Stimulated activated naive CD8-positive, alpha-beta T cell treated with anti-CD3 and anti-CD28 coated beads, Interleukin-15, Interleukin-2, amounts not matched to agents 100 U/mL and 50 U/mL, for 24 hours (primary cell): ENCODE measurements around the gene ADCY1.
"Not testable (repeated sequence)": the region's sequence is repeated elsewhere in the genome, so short reads cannot be mapped to it uniquely, and the experiment has no call there.

Experiments
- ATAC-seq: fragments of 150-1000 bp; cut with Tn5 transposase; one replicate; pipeline ENCODE4 v1.10.0; 2021
- DNase-seq: peaks from one replicate; pipeline ENCODE4 v3.0.0; 2021

Gene ADCY1

GRCh38 chr7:45573661-45574415, at the start of gene ADCY1:
Gene ADCY1 (plus strand): TSS chr7:45574368. CDS start chr7:45574544, 176 bp downstream.
- DNase-seq (peak; percentile 32), ATAC-seq (no peak)

- no peak for ATAC-seq
Observed at GRCh38 chr7:45524445-45524844, 49.7 kb upstream of the ADCY1 start.

GRCh38 chr7:45525057-45525456, 49.1 kb upstream of the ADCY1 start:
- no peak for ATAC-seq

More at GRCh38 chr7:45524445-45524844, 49.7 kb upstream of the ADCY1 start:
- no peak for DNase-seq

DNA sequence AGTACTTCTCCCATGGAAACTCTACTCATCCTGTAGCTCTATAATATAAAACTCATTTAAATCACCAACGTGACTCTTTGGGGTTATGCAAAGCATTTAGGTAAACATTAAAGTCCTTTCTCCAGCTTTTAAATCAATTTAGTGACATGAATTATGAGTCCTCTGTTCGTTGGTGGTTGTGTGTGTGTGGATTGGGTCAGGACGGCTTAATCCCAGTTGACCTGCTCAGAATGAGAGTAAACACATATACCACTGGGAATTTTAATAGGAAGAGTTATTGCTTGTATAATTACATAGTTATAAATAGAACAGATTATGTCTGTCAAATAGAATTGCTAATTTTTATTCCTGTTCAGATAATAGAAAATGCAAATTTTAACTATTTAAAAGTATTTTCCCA, 30.7 kb upstream of the ADCY1 start:
- DNase-seq = no peak

More at GRCh38 chr7:45525057-45525456, 49.1 kb upstream of the ADCY1 start:
- no peak for DNase-seq

DNA sequence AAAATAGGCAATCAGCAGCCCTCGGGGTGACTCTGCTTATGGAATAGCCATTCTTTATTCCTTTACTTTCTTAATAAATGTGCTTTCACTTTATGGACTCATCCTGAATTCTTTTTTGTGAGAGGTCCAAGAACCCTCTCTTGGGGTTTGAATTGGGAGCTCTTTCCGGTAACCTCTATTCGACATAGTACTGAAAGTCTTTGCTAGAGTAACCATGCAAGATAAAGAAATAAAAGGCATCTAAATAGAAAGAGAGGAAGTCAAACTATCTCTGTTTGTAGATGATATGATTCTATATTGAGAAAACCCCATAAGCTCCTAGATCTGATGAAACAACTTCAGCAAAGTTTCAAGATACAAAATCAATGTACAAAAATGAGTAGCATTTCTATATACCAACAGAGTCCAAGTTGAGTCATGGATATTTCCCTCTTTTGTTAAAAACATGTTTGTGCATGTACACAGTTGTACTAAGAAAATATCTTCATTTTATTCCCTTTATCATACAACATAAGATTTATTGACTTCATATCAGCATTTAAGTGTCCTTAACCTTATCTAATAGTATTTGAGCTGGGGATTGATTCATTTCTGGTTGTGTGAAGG, 29.0 kb upstream of the ADCY1 start:
- DNase-seq, ATAC-seq: not testable (repeated sequence)

More for the DNA sequence above, 30.7 kb upstream of the ADCY1 start:
- ATAC-seq = no peak

DNA sequence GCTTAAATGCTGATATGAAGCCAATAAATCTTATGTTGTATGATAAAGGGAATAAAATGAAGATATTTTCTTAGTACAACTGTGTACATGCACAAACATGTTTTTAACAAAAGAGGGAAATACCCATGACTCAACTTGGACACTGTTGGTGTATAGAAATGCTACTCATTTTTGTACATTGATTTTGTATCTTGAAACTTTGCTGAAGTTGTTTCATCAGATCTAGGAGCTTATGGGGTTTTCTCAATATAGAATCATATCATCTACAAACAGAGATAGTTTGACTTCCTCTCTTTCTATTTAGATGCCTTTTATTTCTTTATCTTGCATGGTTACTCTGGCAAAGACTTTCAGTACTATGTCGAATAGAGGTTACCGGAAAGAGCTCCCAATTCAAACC, 25.3 kb upstream of the ADCY1 start:
- not testable (repeated sequence) for ATAC-seq, DNase-seq

DNA sequence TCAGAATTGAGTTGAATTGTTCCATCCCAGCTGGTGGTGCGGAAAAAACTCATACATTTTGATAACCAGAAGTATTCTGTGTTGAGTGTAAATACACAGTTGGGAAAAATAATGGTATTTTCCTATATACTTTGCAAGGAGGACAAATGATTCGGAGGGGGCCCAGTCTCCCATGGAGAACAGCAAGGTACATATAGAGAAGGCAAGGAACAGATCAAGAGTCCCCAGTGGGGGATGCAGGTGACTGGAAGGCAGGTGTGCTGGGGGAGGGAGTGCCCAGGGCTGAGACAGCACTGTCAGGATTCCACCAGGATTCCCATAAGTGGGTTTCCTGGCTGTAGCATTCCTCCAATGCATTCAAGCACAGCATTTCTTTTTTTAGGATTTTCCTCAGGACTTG, 10.8 kb upstream of the ADCY1 start:
- ATAC-seq (no peak), DNase-seq (no peak)

DNA sequence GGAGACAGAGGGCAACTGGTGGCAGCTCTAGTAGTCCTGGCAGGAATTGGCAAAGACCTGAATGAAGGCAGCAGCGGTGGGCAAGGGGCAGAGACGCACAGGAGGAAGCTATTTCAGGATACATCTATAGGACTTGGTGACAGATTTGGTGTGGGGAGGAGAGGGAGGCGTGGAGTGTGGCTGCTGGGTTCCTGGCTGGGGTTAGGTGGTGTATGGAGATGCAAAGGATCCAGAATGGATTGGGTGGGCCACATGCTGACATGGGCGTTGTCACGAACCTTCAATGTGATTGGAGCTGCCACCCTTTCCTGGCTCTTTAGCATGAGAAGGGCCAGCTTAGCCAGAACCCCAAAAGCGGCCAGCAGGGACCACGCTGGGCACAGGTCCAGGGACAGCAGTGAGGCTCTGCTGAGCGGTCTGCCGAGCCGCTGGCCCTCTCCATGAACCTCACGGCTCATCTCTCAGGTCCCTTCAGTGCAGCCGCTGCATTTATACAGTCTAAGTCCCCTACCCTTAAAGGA, 10.2 kb upstream of the ADCY1 start:
- no peak for DNase-seq
- no peak for ATAC-seq

DNA sequence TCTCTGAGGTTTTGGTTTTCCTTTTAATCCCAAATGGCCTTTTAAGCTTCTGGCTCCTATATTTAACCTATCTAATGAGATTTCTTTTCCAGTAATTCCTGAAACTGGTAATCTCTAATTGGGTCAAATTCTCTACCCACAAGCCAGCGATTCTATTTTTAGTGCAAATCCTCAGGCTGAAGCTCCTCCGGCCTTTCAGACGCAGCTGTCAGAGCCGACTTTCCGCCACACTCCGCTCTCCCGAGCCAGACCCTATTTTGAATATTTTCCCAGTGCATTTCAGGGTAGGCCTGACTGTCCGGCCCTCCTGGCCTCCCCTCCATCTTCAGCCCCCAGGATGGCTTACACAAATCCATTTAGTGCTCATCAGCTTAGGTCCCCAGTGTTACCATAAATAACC, 9.7 kb upstream of the ADCY1 start:
- no peak for ATAC-seq
- DNase-seq = no peak

DNA sequence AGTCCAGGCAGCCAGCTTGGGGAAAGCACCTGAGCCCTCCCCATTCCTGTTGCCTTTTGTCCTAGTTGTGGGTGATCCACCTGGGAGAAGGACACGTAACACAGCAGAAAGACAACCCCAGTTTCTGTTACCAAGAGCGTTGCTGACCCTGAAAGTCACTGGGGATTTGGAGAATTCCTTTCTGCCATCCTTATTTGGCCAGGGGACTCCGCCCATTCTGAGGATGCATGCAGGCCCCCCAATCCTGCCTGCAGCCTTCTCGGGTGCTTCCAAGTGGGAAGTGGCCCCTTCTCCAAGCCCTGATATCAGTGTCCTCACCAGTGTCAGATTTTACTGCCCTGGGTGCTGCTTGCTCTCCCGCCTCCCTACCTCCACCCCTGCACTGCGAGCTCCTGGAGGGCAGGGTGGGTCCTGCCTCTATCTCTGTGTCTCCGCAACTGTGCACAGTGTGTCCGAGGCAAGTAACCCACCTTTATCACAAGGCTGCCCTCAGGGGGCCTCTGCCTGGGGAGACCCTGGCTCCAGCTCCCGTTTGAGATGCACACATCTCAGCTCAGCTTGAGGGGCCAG, 9.2 kb upstream of the ADCY1 start:
- DNase-seq (no peak), ATAC-seq (no peak)

DNA sequence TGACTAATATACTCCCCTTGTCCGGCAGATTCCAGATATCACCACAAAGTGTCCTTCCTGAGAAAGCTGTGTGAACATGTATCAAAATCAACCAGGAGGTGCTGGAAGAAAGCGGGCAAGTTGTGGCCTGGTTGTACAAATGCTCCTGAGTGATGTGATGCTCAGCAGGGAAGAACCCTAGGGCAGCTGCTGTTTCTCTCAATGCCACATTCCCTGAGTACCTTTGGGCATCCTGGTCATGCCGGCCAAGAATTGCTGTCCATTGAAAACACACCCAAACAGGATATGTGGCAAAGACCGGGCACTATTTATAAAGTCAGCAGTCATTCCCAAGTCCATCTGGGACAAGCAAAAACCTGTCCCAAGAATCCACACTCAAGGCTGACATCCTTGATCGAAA, 7.8 kb upstream of the ADCY1 start:
- DNase-seq (no peak), ATAC-seq (no peak)

DNA sequence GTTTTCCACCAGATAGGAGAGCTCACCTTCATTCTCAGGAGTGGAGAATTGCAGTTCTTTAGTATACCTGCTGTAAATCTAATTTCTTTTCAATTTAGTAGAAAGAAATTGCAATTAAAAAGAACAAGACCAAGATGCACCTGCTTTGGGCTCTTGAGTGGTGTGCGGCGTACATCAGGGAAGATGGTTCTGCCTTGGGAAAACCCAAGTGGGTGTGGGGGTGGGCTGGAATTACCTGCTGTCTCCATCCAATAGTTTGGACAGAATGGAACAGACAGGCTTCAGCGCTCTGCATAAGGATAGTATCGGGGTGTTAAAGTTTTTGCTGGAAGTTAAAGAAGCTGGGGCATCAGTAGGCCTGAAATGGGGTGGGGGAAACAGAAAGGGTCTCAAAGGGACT, 7.2 kb upstream of the ADCY1 start:
- ATAC-seq (no peak), DNase-seq (no peak)

- DNase-seq = no peak
Observed at GRCh38 chr7:45567713-45568112, 6.5 kb upstream of the ADCY1 start.

GRCh38 chr7:45568536-45569289, 5.5 kb upstream of the ADCY1 start:
- no peak for ATAC-seq
- no peak for DNase-seq

More at GRCh38 chr7:45567713-45568112, 6.5 kb upstream of the ADCY1 start:
- no peak for ATAC-seq

GRCh38 chr7:45569290-45569685, 4.9 kb upstream of the ADCY1 start:
- ATAC-seq = no peak
- no peak for DNase-seq

GRCh38 chr7:45570797-45571196, 3.4 kb upstream of the ADCY1 start:
- ATAC-seq = no peak

DNA sequence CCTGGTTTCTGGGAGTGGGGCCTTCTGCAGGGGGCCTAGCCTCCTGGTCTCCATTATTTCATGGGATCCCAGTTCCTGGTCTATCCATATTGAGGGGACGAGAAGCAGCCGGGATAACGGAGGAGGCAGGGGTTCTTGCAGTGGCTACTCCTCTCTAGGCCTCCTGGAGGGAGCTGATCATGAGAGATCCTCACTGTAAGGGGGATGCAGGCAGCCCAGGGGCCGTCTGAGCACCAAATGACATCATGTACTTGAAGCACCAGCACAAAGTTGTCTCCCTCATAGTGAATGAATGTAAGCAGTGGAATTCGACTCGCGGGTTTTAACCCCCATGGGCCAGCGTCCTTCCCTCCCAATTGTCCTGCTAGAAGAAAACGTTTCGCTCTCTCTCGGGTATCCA, 964 bp upstream of the ADCY1 start:
- DNase-seq (no peak), ATAC-seq (no peak)

More at GRCh38 chr7:45570797-45571196, 3.4 kb upstream of the ADCY1 start:
- DNase-seq = no peak

- ATAC-seq (no peak), DNase-seq (no peak)
Observed at GRCh38 chr7:45574416-45574668, 174 bp downstream of the ADCY1 start.

- ATAC-seq (no peak), DNase-seq (no peak)
Observed at GRCh38 chr7:45574669-45575500, 717 bp downstream of the ADCY1 start.

- no peak for ATAC-seq
Observed at GRCh38 chr7:45575501-45576248, 1.5 kb downstream of the ADCY1 start.

More at GRCh38 chr7:45575501-45576248, 1.5 kb downstream of the ADCY1 start:
- DNase-seq = no peak
